ENCODE data around the gene FAM228A.

- no peak for TF ChIP-seq EZH2 (IDR thresholded peaks at IDR 0.05; ENCODE audit: insufficient read depth, poor library complexity, severe bottlenecking)
- no peak for TF ChIP-seq EZH2phosphoT487 (IDR thresholded peaks at IDR 0.05; ENCODE audit: insufficient read depth, low read depth)
These were observed 16.7 kb upstream of the FAM228A start for GRCh38 chr2:24158131-24158530.
